ENCODE results near the gene AREG. TPM values are rescaled to one million over a fixed set of nuclear protein-coding genes. Genes with fewer than 3 reads are reported as not detected.

AREG gene
- total and polyA plus RNA-seq, 2 of the 4 experiments (the other 2 are of a cell fraction): 0.17 to 0.18 TPM

DNA sequence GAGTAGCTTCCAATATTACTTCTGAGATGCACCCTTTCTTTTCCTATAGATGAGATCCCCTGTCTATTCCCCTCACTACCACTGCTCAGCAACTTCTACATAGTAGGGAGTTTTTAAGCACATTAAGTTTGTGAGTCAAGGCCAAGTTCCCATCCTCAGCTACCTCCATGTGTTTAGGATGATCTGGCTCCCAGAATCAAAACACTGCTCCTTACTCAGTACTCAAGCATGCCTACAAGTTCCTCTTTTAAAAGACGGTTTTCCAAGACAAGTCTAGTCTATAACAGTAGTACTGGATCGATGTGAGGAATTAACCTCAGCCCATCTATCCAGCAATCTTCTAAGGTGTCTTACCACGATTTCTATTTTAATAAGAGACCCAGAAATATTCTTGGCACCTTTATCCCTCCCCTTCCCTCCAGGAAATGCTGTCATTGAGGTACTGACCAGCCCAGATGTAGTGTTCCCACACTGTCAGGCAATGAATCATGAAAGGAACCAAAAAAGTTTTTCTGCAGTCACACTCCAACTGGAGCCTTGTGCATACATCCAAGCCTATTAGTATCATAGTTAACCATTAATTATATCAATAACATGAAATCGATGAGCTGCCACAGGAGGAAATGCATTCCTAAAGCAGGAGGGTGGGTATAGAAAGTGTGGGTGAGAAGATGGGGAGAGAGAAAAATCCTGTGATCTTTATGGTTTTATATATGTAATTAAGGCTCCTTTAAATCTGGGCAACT, 29.6 kb downstream of the AREG start (continued):
- TF ChIP-seq, protein P1, sequence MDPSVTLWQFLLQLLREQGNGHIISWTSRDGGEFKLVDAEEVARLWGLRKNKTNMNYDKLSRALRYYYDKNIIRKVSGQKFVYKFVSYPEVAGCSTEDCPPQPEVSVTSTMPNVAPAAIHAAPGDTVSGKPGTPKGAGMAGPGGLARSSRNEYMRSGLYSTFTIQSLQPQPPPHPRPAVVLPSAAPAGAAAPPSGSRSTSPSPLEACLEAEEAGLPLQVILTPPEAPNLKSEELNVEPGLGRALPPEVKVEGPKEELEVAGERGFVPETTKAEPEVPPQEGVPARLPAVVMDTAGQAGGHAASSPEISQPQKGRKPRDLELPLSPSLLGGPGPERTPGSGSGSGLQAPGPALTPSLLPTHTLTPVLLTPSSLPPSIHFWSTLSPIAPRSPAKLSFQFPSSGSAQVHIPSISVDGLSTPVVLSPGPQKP (IDR thresholded peaks at IDR 0.05; ENCODE audit: borderline replicate concordance, low read depth, low read length): no peak
- no peak for TF ChIP-seq CHD1 (IDR thresholded peaks at IDR 0.05; ENCODE audit: low read depth, low read length)

Measured in IMR-90 (cell line).